LHCN-M2 (cell line): Measurements from ENCODE around the gene KMT2C. TPM values are rescaled to one million over a fixed set of nuclear protein-coding genes. Genes with fewer than 3 reads are reported as not detected.
"Not testable (repeated sequence)": the region's sequence is repeated elsewhere in the genome, so short reads cannot be mapped to it uniquely, and the experiment has no call there.

ENCODE experiments used
- DNase-seq: peaks from one replicate; pipeline ENCODE4 v3.0.0-alpha.2; 2012; ENCODE audit warnings: low read depth
- total RNA-seq: library from RNA; depleted of rRNA; stranded (reverse); fragments of >200 nt; gene quantifications from 2 replicates; pipeline ENCODE4 v1.2.3, GENCODE V29; 2014

Gene KMT2C
- total RNA-seq, 1 experiment from 2014 or later: 24.5 TPM

GRCh38 chr7:152441810-152442209 lies 6.0 kb upstream of the KMT2C start:
- not testable (repeated sequence) for DNase-seq

GRCh38 chr7:152441168-152441567 lies 5.4 kb upstream of the KMT2C start:
- not testable (repeated sequence) for DNase-seq

- not testable (repeated sequence) for DNase-seq
Measured at GRCh38 chr7:152438017-152438416, 2.2 kb upstream of the KMT2C start.

- peak; percentile 29 for DNase-seq
Measured at GRCh38 chr7:152436931-152437575, 1.2 kb upstream of the KMT2C start.

- DNase-seq: peak; percentile 94
Measured at GRCh38 chr7:152436111-152436930, 518 bp upstream of the KMT2C start.

- DNase-seq: peak; percentile 51
Measured at GRCh38 chr7:152434511-152435383, 1.1 kb downstream of the KMT2C start.

GRCh38 chr7:152433721-152434490 lies 1.9 kb downstream of the KMT2C start:
- peak; percentile 55 for DNase-seq

- DNase-seq: not testable (repeated sequence)
Measured at GRCh38 chr7:152432735-152433134, 3.1 kb downstream of the KMT2C start.

- DNase-seq: no peak
Measured at GRCh38 chr7:152430854-152431253, 4.9 kb downstream of the KMT2C start.

DNA sequence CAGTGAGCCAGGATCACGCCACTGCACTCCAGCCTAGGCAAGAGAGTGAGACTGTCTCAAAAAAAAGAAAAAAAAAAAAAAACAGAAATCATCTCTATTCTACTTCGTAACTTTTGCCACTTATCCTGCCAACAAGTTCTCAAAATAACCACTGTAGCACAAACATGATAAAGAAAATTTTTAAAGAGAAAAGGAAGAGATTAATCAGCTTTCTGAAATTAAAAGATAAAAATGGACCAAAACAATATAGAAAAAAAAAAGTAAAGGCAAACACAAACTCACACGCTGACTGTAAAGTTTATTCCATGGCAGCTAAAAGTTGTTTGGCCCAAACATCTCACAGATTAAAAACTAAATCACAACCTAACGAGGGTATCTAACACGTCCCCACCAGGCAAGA lies 5.7 kb downstream of the KMT2C start:
- not testable (repeated sequence) for DNase-seq

DNA sequence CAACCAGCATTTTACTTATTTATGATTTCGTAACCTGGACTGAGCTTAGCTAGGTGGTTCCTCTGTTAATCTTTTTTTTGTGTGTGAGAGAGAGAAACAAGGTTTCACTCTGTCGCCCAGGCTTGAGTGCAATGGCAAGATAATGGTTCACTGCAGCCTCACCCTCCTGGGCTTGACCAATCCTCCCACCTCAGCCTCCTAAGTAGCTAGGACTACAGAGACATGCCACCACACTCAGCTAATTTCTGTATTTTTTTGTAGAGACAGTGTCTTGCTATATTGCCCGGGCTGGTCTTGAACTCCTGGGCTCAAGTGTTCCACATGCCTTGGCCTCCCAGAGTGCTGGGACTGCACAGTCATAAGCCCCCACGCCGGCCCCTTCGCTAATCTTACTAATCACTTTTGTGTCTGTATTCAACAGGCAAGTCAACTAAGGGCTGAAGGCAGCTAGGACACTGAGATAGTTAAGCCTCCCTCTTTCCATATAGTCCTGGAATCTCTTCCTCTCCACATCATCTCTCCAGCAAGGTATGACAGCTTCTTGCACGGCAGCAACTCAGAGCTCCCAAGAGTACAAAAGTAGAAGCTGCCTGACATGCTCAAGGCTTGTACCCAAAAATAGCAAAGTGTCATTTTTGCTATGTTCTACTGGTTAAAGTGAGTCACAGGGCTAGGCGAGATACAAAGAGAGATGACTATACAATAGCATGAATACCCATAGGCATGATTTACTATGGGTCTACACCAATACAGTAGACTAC lies 11.3 kb downstream of the KMT2C start:
- DNase-seq: peak; percentile 67

DNA sequence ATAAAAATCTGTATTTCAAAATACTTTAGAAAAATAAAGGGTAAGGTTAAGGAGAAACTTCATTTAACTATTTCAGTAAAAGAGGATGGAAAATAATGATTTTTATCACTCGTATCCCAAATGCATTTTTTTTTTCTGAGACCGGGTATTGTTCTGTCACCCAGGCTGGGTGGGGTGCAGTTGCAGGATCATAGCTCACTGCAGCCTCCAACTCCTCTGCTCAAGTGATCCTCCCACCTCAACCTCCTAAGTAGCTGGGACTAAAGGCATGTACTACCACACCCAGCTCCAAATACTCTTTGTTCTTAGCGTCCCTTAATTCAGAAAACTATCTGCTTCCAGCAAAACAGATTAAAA lies 11.8 kb downstream of the KMT2C start:
- no peak for DNase-seq

DNA sequence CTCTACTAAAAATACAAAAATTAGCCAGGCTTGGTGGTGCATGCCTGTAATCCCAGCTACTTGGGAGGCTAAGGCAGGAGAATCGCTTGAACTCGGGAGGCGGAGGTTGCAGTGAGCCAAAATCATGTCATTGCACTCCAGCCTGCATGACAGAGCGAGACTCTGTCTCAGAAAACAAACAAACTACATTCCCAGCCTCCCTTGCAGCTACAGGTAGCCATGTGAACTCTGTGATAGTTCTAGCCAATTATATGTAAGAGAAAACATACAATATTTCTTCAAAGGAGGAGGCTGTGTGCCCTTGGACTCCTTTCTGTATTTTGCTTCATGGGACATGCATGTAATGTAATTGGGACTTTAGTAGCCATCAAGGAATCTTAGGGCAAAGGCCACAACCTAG lies 12.6 kb downstream of the KMT2C start:
- DNase-seq: not testable (repeated sequence)

DNA sequence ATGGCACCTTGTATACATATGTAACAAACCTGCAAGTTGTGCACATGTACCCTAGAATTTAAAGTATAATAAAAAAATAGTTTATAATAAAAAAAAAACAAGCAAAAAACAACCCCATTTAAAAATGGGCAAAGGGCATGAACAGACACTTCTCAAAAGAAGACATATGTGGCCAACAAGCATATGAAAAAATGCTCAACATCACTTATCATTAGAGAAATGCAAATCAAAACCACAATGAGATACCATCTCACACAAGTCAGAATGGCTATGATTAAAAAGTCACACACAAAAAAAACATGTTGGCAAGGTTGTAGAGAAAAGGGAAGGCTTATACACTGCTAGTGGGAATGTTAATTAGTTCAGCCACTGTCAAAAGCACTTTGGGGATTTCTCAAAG lies 14.9 kb downstream of the KMT2C start:
- DNase-seq: not testable (repeated sequence)

DNA sequence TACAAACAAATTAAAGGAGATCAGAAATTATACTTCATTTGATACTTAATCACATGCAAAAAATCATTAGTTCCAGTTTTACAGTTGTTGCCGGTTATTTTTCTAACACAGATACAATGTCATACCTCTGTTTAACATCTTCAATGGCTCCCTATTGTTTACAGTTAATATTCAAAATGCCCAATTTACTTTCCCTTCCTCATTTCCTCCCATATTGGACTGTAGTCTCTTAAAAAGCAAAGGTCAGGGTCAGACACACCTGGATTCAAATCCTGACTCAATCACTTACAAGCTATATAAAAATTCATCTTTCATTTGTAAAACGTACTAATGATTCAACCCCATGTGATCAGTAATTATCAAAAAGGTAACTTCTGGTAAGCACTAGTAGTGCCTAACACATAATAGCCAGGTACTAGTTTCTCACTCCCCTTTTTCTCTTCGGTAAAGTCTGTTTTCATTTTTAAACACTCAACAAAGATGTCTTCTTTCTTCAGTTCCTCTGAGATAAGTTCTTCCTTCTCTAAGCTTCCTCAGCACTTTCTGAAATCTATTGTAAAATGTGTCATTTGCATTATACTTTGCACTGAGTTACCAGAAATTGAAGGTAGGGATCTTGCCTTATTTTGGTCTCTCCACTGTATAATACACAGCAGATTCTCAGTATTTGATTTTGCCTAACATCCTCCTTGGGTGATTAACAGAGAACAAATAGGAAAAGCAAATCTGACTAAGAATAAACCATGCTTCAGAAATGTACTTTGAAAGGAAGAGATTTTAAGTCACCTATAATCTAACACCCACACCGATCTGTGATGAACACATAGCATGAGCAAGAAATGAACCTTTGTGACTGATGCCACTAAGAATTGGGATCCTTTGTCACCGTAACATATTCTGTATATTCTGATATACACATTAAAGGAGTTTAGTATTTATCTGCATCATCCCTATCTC lies 16.1 kb downstream of the KMT2C start:
- no peak for DNase-seq

DNA sequence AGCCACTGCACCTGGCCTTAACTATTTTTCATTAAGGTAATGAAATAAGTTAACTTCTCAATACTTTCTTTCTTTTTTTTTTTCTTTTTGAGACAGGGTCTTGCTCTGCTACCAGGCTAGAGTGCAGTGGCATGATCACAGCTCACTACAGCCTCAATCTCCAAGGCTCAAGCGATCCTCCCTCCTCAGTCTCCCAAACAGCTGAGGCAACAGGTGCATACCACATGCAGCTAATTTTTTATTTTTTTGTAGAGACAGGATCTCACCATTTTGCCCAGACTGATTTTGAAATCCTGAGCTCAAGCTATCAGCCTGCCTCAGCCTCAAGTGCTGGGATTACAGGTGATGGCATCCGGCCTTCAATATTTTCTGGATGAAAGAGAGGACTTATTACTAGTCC lies 21.0 kb downstream of the KMT2C start:
- no peak for DNase-seq

DNA sequence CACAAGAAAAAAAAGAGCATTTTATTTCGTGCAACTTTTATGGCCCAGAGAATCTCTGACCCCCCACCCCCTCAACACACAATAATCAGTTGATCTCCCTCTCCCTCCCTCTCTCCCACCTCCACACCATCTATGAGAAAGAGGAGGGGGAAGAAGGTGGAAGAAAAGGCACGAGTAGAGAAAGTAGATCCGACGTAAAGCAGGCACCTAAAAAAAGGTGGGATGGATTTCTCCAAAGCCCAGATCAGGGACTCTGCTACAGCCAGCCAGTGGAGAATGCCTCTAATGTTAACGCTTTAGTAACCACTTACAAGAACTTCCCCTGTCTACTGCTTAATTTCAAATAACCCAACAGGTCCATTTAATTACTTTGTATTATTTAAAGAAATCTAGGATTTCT lies 24.4 kb downstream of the KMT2C start:
- no peak for DNase-seq

DNA sequence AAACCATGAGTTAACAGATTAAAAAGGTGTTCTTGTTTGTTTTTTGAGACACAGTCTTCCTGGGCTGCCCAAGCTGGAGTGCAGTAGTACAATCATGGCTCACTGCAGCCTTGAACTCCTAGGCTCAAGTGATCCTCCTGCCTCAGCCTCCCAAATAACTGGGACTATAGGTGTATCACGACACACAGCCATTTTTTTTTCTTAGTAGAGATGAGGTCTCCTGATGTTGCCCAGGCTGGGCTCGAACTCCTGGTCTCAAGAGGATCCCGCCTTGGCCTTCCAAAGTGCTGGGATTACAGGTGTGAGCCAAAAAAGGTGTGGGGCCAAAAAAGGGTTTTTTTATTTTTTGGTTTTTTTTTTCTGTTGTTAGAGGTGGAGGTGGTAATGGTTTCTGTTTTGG lies 29.3 kb downstream of the KMT2C start:
- DNase-seq: no peak

- not testable (repeated sequence) for DNase-seq
Measured at GRCh38 chr7:152406030-152406429, 29.8 kb downstream of the KMT2C start.
